HG02973 (cell line): ENCODE results near the gene CS.

ENCODE experiments used
- ATAC-seq: cut with Tn5 transposase; IDR thresholded peaks from one replicate; pipeline ENCODE4 v1.9.1; 2021; ENCODE audit warnings: moderate library complexity; ENCODE audit not compliant: unreplicated experiment

CS gene

DNA sequence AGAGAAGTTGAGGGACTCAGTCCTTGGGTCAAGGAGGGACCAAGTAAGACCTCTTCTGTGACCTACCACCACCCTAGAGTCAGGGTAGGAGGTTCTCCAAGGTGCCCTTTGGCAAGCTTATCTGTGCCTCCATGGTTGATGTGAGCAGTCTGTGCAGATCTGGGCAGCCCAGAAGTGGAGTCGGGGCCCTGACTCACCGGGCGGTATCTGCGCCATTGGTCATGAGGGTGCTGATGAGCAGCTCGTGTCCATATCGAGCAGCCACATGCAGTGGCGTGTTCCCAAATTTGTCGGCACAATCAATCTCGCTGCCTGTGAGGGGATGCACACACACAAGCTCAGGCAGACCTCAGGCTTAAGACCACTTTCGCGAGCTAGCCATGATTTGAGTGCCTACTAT, 47.0 kb downstream of the CS start:
- no peak for ATAC-seq

DNA sequence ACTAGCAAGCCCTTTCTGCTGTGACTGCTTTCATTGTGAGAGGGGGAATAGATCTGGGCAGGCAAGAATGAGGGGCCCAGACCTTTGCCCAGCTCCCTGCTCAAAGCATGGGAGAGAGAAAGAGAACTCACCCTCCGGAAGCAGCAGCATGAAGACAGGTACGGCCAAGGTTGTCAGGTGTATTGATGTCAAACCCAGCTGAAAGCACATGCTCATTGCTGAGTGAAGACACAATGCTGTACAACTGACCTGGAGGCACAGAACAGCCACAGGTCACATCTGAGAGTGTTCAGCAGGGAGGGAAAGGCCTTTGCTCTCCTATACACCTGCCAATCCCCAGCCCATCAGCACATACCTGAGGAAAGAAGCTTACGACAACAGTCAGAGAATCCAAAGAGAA, 47.5 kb downstream of the CS start:
- no peak for ATAC-seq

DNA sequence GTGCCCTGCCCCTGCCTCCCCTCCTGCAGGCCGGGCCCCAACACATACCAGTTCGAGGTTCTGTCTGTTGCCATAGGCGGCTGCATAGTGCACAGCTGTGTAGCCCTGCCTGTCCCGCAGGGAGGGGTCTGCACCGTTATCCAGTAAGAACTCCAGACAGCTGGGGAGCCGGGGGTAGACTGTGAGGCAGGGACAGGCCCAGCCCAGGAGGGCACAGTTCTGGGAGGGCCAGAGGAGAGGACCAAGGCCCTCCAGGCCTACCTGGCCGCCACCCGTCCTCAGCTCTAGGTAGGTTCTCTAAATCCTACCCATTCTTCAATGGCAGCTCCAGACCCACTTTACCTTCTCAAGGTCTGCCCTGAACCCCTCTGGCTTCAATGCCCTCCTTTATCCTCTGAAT, 51.4 kb downstream of the CS start:
- no peak for ATAC-seq

GRCh38 chr12:56247923-56248322, 52.2 kb downstream of the CS start:
- no peak for ATAC-seq

DNA sequence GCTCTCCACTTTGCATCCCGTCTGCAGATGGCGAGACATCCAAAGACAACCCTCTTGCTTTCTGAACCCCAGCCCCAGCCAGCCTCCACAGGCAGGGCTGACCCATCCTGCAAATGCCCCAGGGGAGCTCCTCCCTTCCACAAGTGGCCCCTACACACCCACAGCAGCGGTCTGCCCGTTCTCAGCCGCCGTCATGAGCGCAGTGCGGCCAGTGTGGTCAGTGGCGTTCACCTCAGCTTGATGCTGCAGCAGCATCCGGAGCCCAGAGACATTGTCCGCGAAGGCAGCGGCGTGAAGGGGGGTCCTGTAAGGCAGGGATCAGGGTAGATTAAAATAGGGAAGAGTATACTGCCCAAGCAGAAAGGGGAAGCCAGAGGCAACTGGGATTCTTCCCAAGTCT, 55.6 kb downstream of the CS start:
- no peak for ATAC-seq

GRCh38 chr12:56243731-56244181, 56.4 kb downstream of the CS start:
- no peak for ATAC-seq

DNA sequence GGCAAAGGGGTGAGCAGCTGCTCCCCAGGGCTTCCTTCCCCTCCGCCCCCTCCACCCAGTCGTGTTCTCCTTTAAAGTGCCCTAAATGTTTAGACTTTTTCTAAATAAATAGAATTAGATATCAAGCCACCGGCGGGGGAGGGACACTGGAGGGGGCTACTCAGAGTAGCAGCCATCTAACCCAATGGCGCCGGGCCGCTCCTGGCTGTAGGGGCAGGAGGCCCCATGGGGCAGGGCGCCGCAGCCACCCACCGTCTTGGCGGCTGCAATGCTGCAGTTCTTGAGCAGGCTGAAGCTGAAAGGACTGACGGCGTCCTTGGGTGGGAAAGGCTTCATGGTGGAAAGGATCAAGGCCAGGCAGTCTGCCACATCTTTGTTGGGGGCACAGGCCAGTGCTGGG, 57.1 kb downstream of the CS start:
- no peak for ATAC-seq

DNA sequence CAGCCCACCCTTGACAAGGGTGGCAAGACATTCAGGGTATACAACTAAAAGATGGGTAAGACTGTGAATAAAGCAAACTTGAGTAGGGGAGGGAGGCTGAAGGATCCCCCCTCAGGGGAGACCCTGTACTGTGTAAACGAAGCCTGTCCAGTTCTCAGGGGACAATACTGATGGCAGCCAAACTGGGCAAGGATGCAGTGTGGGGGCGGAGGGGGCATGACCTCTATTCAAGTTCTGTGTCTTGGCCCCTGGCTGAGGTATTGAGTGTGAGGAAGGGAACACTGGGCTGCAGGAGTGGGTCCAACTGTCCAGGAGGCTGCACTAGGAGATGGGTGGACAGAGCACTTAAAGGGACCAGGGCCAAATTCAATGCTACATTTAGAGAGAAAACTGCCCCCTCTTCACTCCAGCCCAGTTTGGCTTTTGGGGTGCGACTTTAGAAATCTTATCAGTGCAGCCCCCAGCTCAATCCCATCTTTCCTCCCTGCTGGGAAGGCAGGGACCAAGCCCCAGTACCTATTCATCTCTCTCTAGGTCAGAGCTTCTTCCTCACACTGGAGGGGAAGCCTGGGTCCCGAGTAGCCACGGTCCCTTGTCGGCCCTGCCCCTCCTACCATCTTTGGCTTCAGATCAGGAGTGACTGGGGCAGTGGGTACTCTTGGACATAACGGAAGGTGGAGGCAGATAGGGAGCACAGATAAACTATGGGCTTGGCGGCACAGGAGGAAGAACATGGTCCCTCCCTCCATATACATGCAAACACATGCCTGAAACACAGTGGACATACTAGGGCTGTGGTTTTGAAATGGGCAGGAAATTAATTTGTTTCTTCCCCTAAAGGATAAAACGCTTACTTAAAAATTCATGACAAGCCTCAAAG, 58.5 kb downstream of the CS start:
- no peak for ATAC-seq

- ATAC-seq = no peak
These were observed 62.6 kb downstream of the CS start for GRCh38 chr12:56237552-56237951.

- ATAC-seq = no peak
These were observed 63.1 kb downstream of the CS start for GRCh38 chr12:56236985-56237384.

- no peak for ATAC-seq
These were observed 64.0 kb downstream of the CS start for GRCh38 chr12:56236091-56236490.

DNA sequence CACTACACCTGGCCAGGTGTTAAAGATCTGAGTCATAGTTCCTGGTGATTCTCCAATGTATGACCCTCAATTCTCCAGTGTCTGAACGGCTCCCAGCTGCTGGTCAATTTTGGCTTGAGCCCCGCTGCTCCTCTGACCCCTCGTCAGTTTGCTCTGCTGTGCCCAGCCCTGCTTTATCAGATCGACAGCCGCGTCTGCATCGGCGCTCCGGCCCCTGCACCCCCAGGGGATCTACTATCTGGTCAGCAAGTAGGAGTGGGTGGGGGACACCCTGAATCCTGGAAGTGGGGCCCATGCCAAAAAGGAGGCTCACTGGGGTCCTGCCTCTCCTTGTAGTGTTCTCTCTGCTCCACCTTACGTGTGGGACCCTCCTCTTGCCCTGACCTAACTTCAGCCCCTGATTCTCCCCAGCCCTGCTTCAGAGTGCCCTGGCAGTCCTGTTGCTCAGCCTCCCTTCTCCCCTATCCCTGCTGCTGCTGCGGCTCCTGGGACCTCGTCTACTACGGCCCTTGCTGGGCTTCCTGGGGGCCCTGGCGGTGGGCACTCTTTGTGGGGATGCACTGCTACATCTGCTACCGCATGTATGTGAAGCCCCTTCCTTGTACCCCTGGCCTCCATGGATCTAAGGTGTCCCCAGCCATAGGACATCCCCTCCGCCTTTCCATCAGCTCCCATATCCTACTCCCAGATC, 65.2 kb downstream of the CS start:
- no peak for ATAC-seq

GRCh38 chr12:56231184-56231582, 68.9 kb downstream of the CS start:
- no peak for ATAC-seq

DNA sequence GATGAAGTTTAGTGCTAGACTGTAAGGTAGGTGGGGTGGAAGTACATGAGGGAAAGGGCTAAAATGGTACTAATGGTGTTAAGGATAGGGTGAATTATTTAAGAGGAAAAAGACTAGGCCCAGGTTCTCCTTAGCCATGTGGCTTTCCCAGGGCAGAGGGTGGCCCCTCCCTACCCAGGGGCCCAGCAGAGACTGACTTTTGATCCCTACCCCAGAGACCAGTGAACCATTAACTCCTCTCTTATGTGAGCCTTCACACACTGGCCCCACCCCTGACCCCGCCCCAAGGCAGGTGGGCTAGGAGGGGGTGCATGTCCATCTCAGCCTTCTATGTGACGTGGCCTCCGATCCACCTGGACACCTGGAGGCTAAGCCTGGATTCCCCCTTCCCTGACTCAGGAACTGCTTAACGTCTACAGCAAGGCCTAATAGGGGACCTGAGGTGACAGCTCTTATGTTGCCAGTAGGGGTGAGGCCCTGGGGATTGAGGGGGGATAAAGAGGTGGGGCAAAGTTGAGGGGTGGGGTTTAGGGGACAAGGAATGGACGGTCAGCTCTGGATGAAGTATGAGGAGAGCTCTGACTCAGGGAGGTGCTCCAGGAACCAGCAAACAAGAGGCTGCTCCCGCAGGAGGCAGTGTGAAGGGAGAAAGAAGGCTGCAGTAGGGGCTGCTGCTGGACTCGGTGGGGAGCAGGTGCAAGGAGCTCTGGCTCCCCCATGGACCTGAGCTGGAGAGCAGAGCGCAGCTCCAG, 69.5 kb downstream of the CS start:
- no peak for ATAC-seq

- no peak for ATAC-seq
These were observed 70.2 kb downstream of the CS start, which contains the start of gene SLC39A5 for GRCh38 chr12:56229916-56230431. Gene SLC39A5, plus strand, starts transcription at chr12:56230051. Its CDS starts 1,224 bp downstream, at chr12:56231275.

DNA sequence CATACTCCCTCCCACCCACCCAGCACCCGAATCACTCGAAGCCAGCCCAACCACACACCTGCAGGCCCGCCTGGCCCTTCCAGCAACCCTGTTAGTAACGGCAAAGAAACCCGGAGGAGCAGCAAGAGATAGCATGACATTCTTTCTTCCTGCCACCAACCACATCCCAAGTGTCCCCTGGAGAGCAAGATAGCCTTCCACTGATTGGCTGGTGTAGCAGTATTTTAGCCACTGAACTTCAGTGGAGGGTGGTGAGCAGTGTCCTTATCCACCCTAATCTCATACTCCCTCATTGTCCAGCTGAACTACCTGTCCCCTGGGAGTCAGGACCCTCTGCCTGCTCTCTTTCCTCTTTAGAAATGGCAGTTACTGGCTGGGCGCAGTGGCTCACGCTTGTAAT, 71.0 kb downstream of the CS start:
- ATAC-seq = no peak

- ATAC-seq = no peak
These were observed 75.2 kb downstream of the CS start for GRCh38 chr12:56224954-56225353.

DNA sequence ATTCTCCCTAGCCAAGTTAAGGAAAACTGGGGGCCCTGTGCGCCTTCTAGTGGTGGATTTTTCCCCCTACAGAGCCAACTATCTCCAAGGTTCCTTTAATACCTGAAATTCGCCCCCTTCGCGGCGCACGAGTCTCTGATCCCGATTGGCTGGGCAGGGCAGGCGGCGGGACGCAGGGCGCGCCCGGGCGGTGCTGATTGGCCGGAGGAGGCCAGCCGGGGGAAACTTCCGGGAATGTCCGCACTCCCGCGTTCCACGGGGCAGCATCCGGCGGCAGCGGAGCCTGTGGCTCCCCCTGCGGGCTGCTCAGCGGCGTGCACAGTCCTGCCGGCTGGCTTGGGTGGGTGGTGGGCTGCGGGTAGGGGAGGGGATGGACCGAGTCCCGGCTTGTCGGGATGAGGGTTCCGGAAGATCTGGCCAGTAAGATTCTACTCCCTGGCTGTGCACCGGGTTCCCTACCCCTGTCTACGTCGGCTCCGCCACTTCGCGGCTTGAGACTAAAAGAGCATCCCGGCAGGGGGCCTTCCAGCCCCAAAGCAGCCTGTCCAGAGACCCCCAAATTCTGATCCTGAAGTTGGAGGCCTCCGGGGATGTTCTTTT, 75.9 kb downstream of the CS start, which contains the start of gene NABP2:
Gene NABP2 (plus strand): TSS at position 241 of the 600 bp plus-strand sequence. CDS start 515 bp downstream, outside the sequence.
- ATAC-seq = peak; percentile 76

DNA sequence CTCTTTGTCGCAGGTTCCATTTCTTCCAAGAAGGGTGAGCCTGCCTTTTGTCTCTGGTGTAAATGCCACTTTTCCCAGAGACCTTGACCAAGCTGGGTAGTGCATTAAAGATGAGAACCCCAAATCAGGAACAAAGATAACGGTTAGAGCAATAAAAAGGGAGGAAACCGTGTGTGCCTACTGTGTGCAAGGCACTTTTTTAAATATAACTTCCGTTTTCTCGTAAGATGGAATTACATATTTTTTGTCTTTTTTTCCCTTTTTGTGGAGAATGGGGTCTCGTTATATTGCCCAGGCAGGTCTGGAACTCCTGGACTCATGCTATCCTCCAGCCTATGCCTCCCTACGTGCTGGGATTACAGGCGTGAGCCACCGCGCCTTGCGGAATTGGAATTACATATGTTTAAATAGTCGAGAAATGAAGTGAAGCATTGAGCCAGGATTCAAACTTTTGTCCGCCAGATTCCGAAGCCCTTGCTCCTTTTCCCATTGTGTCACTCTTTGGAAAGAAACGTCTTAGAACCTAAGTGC, 76.5 kb downstream of the CS start:
- no peak for ATAC-seq

DNA sequence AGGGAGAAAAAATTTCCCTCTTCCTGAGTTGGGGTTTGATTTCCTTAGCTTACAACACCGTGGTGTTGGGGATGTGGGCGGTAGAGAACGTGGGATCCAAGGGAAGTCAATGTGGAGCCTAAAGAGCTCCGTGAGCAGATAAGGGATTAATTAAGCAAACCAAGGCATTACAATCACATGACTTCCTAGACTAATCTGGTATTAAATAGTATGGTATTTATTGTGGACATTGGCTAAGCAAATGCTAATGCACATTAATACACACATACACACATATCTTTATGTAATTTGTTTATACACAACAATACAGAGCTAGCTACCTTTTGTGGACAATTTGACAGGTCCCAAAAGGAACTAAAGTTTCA, 77.6 kb downstream of the CS start:
- ATAC-seq = no peak
